HEK293 (cell line): ENCODE measurements around the gene TNFAIP8.

ENCODE experiments used
- ZNF112 ChIP-seq: fragments of 450-650 bp; formaldehyde crosslinking; IDR thresholded peaks from 2 replicates; pipeline ENCODE4 v1.5.0; 2017; ENCODE audit warnings: missing biosample characterization, missing genetic modification characterization
- ZNF19 ChIP-seq: fragments of 450-650 bp; formaldehyde crosslinking; IDR thresholded peaks from 2 replicates; pipeline ENCODE4; 2016; ENCODE audit warnings: missing biosample characterization, missing genetic modification characterization, low read depth

- TF ChIP-seq ZNF19 (tag by site-specific recombination): no peak
- no peak for TF ChIP-seq ZNF112 (tag by site-specific recombination)
Measured at GRCh38 chr5:119312403-119312802, 43.4 kb upstream of the TNFAIP8 start.
